ENCODE data around the gene ZNF358. TPM values are rescaled to one million over a fixed set of nuclear protein-coding genes. Genes with fewer than 3 reads are reported as not detected.

Gene ZNF358
- total and polyA plus RNA-seq, 2 of the 13 experiments (the other 11 are each of a cell fraction or from before 2014, with no cell fraction given) = 9.1 to 37.0 TPM

GRCh38 chr19:7533925-7534480, 18.1 kb downstream of the ZNF358 start (continued):
- TF ChIP-seq ARID3A (IDR thresholded peaks at IDR 0.05; ENCODE audit: low read depth, low read length) = no peak
- no peak for TF ChIP-seq FOXO1 (CRISPR knock-in tag; IDR thresholded peaks at IDR 0.05)
- no peak for TF ChIP-seq PCBP1 (IDR thresholded peaks at IDR 0.05; ENCODE audit: borderline replicate concordance, low read depth, low read length)
- TF ChIP-seq ZNF605 (CRISPR knock-in tag; IDR thresholded peaks at IDR 0.05) = 0 out of 2 replicates have a peak, but pooled peaks have one; percentile 6
- TF ChIP-seq HDAC2 (CRISPR knock-in tag; IDR thresholded peaks at IDR 0.05) = 0 out of 2 replicates have a peak, but pooled peaks have one; percentile 1
- peak; percentile 51 for TF ChIP-seq ZFX (CRISPR knock-in tag; IDR thresholded peaks at IDR 0.05; ENCODE audit: low read depth)
- no peak for TF ChIP-seq SRY (CRISPR knock-in tag; IDR thresholded peaks at IDR 0.05)
- no peak for TF ChIP-seq PPARG (CRISPR knock-in tag; conservative IDR thresholded peaks at IDR 0.05)
- no peak for TF ChIP-seq ZNF724P (CRISPR knock-in tag; IDR thresholded peaks at IDR 0.05; ENCODE audit: borderline replicate concordance)
- TF ChIP-seq ZNF235 (CRISPR knock-in tag; IDR thresholded peaks at IDR 0.05; ENCODE audit: borderline replicate concordance) = no peak
- TF ChIP-seq RFX3 (CRISPR knock-in tag; IDR thresholded peaks at IDR 0.05) = no peak
- peak; percentile 14; the same call in 1 of the 3 replicates for TF ChIP-seq MXI1 (IDR thresholded peaks at IDR 0.05; ENCODE audit: borderline replicate concordance, low read depth, low read length)
- TF ChIP-seq MAZ (IDR thresholded peaks at IDR 0.05; ENCODE audit: borderline replicate concordance, low read depth, low read length) = peak; percentile 68; the same call in 1 of the 2 replicates
- TF ChIP-seq MAZ (CRISPR knock-in tag; IDR thresholded peaks at IDR 0.05; ENCODE audit: low read depth) = peak; percentile 19; the same call in 1 of the 2 replicates
- TF ChIP-seq ZNF296 (CRISPR knock-in tag; conservative IDR thresholded peaks at IDR 0.05) = no peak
- 0 out of 2 replicates have a peak, but pooled peaks have one; percentile 20 for TF ChIP-seq PATZ1 (CRISPR knock-in tag; IDR thresholded peaks at IDR 0.05)
- peak; percentile 99 for TF ChIP-seq ZFP91 (CRISPR knock-in tag; IDR thresholded peaks at IDR 0.05; ENCODE audit: borderline replicate concordance)
- no peak for TF ChIP-seq ZBTB49 (CRISPR knock-in tag; IDR thresholded peaks at IDR 0.05; ENCODE audit: borderline replicate concordance)
- TF ChIP-seq POLR2A (IDR thresholded peaks at IDR 0.05; ENCODE audit: insufficient read depth in 1 of 2, low read depth in 2 of 2, low read length in 2 of 2) = peak in 1 of 2 experiments; percentile 59; a peak in 1 of 4 replicates
- TF ChIP-seq NRL (CRISPR knock-in tag; IDR thresholded peaks at IDR 0.05; ENCODE audit: borderline replicate concordance) = no peak
- peak; percentile 78 for TF ChIP-seq HCFC1 (IDR thresholded peaks at IDR 0.05; ENCODE audit: low read depth, low read length)
- TF ChIP-seq PBX2 (CRISPR knock-in tag; IDR thresholded peaks at IDR 0.05) = no peak

Measured in HepG2 (cell line).